Measurements from ENCODE around the gene TFPI. TPM values are rescaled to one million over a fixed set of nuclear protein-coding genes. Genes with fewer than 3 reads are reported as not detected.

Gene TFPI
- total and polyA plus RNA-seq, 2 of the 8 experiments (the other 6 are each of a cell fraction or from before 2014, with no cell fraction given) = 2.0 to 7.1 TPM

- Histone ChIP-seq H4K20me1 (replicated peaks in 1 of 2; ENCODE audit: control insufficient read depth in 1 of 2, insufficient read depth in 2 of 2, low read length in 2 of 2) (no peaks in the 10 kb centered on the region), H3K56ac (replicated peaks; ENCODE audit: insufficient read length, low read depth, low read length) (no peak overlapping the region), H2BK15ac (ENCODE audit: low read length) (no peak overlapping the region), H3K23me2 (ENCODE audit: low read depth, low read length) (no peaks in the 10 kb centered on the region), H3K4me3 (ENCODE audit: extremely low read depth in 1 of 4, insufficient read depth in 2 of 4, low read depth in 3 of 4, low read length in 4 of 4) (no peak overlapping the region), H3K79me1 (ENCODE audit: low read depth, low read length) (no peaks in the 10 kb centered on the region), H3K23ac (ENCODE audit: insufficient read length) (no peak overlapping the region), H2AK5ac (ENCODE audit: low read depth, low read length) (no peak overlapping the region), H3K36me3 (ENCODE audit: control insufficient read depth in 2 of 4, insufficient read depth in 4 of 4, low read length in 3 of 4) (no peaks in the 10 kb centered on the region), H3K4me1 (replicated peaks in 1 of 4; ENCODE audit: control insufficient read depth in 3 of 4, insufficient read depth in 4 of 4, low read length in 3 of 4) (peaks cover 0 to 1% (median 0%) of the 10 kb centered on the region in 4 experiments; a peak in 2 of 7 replicates), H3K27me3 (replicated peaks in 1 of 4; ENCODE audit: control insufficient read depth in 3 of 4, extremely low read depth in 1 of 4, insufficient read depth in 3 of 4, low read length in 3 of 4) (no peaks in the 10 kb centered on the region), H2AFZ (ENCODE audit: low read length) (no peak overlapping the region), H4K5ac (ENCODE audit: insufficient read length, low read depth, low read length) (no peak overlapping the region), H3K4me2 (ENCODE audit: insufficient read depth in 1 of 2, low read depth in 2 of 2, low read length in 2 of 2) (no peak overlapping the region), H4K8ac (ENCODE audit: extremely low read depth, insufficient read depth, low read length) (no peak overlapping the region), H2BK120ac (replicated peaks; ENCODE audit: low read depth, low read length) (no peak overlapping the region), H3K4ac (replicated peaks; ENCODE audit: insufficient read length, low read depth, low read length) (no peak overlapping the region), H2BK12ac (ENCODE audit: low read depth, low read length) (no peak overlapping the region), H2BK20ac (ENCODE audit: low read length) (no peak overlapping the region), H3K18ac (ENCODE audit: extremely low read depth, low read length) (no peak overlapping the region), H3K9ac (replicated peaks in 1 of 4; ENCODE audit: extremely low read depth in 1 of 4, low read depth in 3 of 4, low read length in 3 of 4) (no peak overlapping the region), H2BK5ac (ENCODE audit: low read depth, low read length) (no peak overlapping the region), H3K27ac (ENCODE audit: low read depth, low read length) (no peak overlapping the region), H4K91ac (replicated peaks; ENCODE audit: insufficient read length, low read length) (no peak overlapping the region), H3K9me3 (ENCODE audit: insufficient read depth in 2 of 2, low read depth in 1 of 2, low read length in 1 of 2) (peaks cover 2 to 5% of the 10 kb centered on the region in 2 experiments; a peak in 3 of 4 replicates), H3K79me2 (ENCODE audit: control insufficient read depth in 1 of 2, insufficient read depth in 2 of 2, low read length in 2 of 2) (no peaks in the 10 kb centered on the region), H3K14ac (ENCODE audit: insufficient read length) (no peak overlapping the region)
- WGBS, 2 experiments (ENCODE audit: extremely low coverage in 1 of 2, insufficient coverage in 1 of 2, insufficient read length in 1 of 2, insufficient replicate concordance in 2 of 2, low coverage in 1 of 2, low lambda C conversion rate in 2 of 2, missing lambda C conversion rate in 1 of 2) = 100% methylated on average over 1 of the region's 1 CpG; no CpG with 5 or more reads in 1 of the 2 experiments
- FAIRE-seq (no peak), DNase-seq (ENCODE audit: low read depth in 1 of 2, low spot score in 2 of 2) (no peak)
- TF ChIP-seq KDM1A (IDR thresholded peaks at IDR 0.05; ENCODE audit: borderline replicate concordance, low read length) = no peak
- TF ChIP-seq ZNF274 (IDR thresholded peaks at IDR 0.05; ENCODE audit: borderline replicate concordance, extremely low read depth, low read length) = no peak
- TF ChIP-seq BRCA1 (IDR thresholded peaks at IDR 0.05; ENCODE audit: low read depth, low read length) = no peak
- TF ChIP-seq TAF7 (optimal IDR thresholded peaks at IDR 0.05; ENCODE audit: borderline replicate concordance, low read depth, low read length) = no peak
- TF ChIP-seq PHF8 (conservative IDR thresholded peaks at IDR 0.05; ENCODE audit: low read depth, low read length) = no peak
- no peak for TF ChIP-seq CREB1 (IDR thresholded peaks at IDR 0.05)
- TF ChIP-seq USF2 (IDR thresholded peaks at IDR 0.05; ENCODE audit: low read length) = no peak
- no peak for TF ChIP-seq TBP (IDR thresholded peaks at IDR 0.05; ENCODE audit: low read depth, low read length)
- TF ChIP-seq KDM5A (IDR thresholded peaks at IDR 0.05; ENCODE audit: low read length) = no peak
- no peak for TF ChIP-seq SRF (IDR thresholded peaks at IDR 0.05; ENCODE audit: low read depth, low read length)
- TF ChIP-seq TEAD4 (IDR thresholded peaks at IDR 0.05; ENCODE audit: low read depth, low read length) = no peak
- TF ChIP-seq SUZ12 (IDR thresholded peaks at IDR 0.05; ENCODE audit: low read length) = no peak
- ChIA-PET CTCF (ENCODE audit: partially characterized antibody) (interaction anchor here (2.4 kb wide), 1 partner anchor 51 kb away, joined by 7 read pairs; no protein-coding TSS in a partner anchor), POLR2A (ENCODE audit: partially characterized antibody) (interaction anchor here (0.7 to 1.5 kb wide), 2 partner anchors 11 to 31 kb away, joined by 3 read pairs; no protein-coding TSS in a partner anchor)
Measured at GRCh38 chr2:187550857-187551256, 3.4 kb downstream of the TFPI start.
